ENCODE data around the gene OPCML. TPM values are rescaled to one million over a fixed set of nuclear protein-coding genes. Genes with fewer than 3 reads are reported as not detected.

The OPCML gene
- total RNA-seq, 1 donor from 2014 or later = 0.61 TPM

DNA sequence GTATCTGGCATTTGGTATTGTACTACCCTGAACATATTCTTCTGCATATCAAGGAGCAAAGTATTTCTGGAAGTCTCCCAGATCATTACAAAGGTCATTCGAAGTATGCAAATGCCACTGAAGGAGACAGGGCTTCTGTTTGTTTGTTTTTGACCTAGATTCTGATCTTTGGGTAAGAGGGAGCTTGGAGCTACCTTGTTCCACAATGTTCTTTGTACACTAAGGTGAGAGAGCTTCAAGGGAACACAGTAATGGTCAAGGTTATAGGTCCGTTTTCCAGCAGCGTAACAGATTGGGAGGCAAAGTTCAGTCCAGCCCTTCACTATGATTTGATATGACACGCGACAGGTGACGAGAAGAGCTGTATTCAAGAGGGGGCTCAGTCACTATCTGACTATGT, 10.0 kb downstream of the OPCML start:
- H3K36me3 Mint-ChIP-seq (ENCODE audit: unreplicated experiment) = no peaks in the 10 kb centered on the region
- no peak overlapping the region for H3K27ac Mint-ChIP-seq (ENCODE audit: unreplicated experiment)
- DNase-seq = no peak
- H3K27me3 Mint-ChIP-seq (ENCODE audit: unreplicated experiment) = peaks cover 6% of the 10 kb centered on the region
- peaks cover 43% of the 10 kb centered on the region for H3K4me1 Mint-ChIP-seq (ENCODE audit: low read depth, unreplicated experiment)
- peaks cover 11% of the 10 kb centered on the region for H3K9me3 Mint-ChIP-seq (ENCODE audit: unreplicated experiment)
- no peak for TF ChIP-seq CTCF (IDR thresholded peaks at IDR 0.05; ENCODE audit: partially characterized antibody, unreplicated experiment)
- H3K4me3 Mint-ChIP-seq (ENCODE audit: unreplicated experiment) = no peak overlapping the region

DNA sequence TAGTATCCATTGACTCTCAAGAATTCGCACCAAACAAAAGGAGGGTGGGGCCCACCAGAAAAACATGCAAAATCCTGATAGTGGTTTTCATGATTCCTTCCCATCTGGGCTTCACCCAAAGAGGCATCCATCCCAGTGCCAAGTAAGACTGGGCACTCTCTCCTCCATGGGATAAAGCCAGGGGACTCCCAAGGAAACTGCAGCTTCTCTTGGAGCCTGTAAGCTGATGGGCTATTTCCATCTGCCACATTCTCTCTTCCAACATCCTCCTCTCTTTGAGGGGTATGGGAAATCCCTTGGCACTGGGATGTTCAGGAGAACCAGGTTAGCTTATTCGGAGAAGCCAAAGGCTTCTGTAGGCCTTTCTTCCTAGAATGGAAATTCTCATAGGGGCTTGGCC, 10.8 kb downstream of the OPCML start:
- H3K36me3 Mint-ChIP-seq (ENCODE audit: unreplicated experiment) = no peaks in the 10 kb centered on the region
- no peak for DNase-seq

DNA sequence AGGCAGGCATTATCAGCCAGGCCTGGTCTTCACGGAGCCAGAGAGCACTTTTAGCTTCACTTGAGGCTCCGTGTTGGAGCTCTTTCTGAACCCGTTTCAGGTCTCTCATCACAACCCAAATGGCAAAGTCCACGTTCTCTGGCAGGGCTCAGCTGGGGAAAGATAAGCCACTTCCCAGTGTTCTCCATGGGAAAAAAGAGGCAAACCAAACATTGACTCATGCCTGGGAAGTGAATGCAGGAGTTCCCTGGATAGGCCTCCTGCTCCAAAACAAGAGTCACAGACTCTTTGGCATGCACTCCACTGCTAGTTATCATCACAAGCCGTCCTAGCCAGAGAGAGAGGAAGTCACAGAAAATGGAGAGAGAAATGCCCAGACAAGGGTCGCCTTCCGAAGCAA, 11.6 kb downstream of the OPCML start:
- Mint-ChIP-seq H3K9me3 (ENCODE audit: unreplicated experiment) (peaks cover 3% of the 10 kb centered on the region), H3K27ac (ENCODE audit: unreplicated experiment) (no peak overlapping the region), H3K4me1 (ENCODE audit: low read depth, unreplicated experiment) (peaks cover 29% of the 10 kb centered on the region), H3K27me3 (ENCODE audit: unreplicated experiment) (peaks cover 3% of the 10 kb centered on the region), H3K36me3 (ENCODE audit: unreplicated experiment) (no peaks in the 10 kb centered on the region), H3K4me3 (ENCODE audit: unreplicated experiment) (no peak overlapping the region)
- TF ChIP-seq CTCF (IDR thresholded peaks at IDR 0.05; ENCODE audit: partially characterized antibody, unreplicated experiment) = no peak
- no peak for DNase-seq

More for the DNA sequence above, 10.8 kb downstream of the OPCML start:
- H3K4me1 Mint-ChIP-seq (ENCODE audit: low read depth, unreplicated experiment) = peaks cover 37% of the 10 kb centered on the region
- H3K4me3 Mint-ChIP-seq (ENCODE audit: unreplicated experiment) = no peak overlapping the region
- peaks cover 3% of the 10 kb centered on the region for H3K27me3 Mint-ChIP-seq (ENCODE audit: unreplicated experiment)
- no peak overlapping the region for H3K27ac Mint-ChIP-seq (ENCODE audit: unreplicated experiment)
- peaks cover 3% of the 10 kb centered on the region for H3K9me3 Mint-ChIP-seq (ENCODE audit: unreplicated experiment)
- no peak for TF ChIP-seq CTCF (IDR thresholded peaks at IDR 0.05; ENCODE audit: partially characterized antibody, unreplicated experiment)

DNA sequence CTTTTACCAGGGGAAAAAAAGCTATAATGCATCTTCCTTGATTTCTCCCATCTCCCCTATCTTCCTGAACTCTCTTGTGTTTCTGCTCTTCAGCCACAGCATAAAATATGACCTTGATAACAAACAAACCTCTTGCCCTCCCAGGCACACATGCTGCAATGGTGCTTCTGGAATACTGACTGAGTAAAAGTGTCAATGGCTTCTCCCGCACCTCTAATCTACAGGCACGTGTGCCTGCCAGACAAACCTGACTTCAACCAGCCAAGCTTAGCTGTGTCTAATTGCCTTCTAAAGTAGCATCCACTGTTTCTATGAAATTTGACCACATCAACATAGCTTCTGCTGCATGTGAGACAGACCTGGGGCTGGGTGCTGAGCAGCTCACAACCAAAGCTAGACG, 12.7 kb downstream of the OPCML start:
- peaks cover 3% of the 10 kb centered on the region for H3K27me3 Mint-ChIP-seq (ENCODE audit: unreplicated experiment)
- DNase-seq = no peak
- peaks cover 30% of the 10 kb centered on the region for H3K4me1 Mint-ChIP-seq (ENCODE audit: low read depth, unreplicated experiment)
- peaks cover 5% of the 10 kb centered on the region for H3K9me3 Mint-ChIP-seq (ENCODE audit: unreplicated experiment)
- no peak overlapping the region for H3K4me3 Mint-ChIP-seq (ENCODE audit: unreplicated experiment)
- no peaks in the 10 kb centered on the region for H3K36me3 Mint-ChIP-seq (ENCODE audit: unreplicated experiment)
- H3K27ac Mint-ChIP-seq (ENCODE audit: unreplicated experiment) = no peak overlapping the region
- TF ChIP-seq CTCF (IDR thresholded peaks at IDR 0.05; ENCODE audit: partially characterized antibody, unreplicated experiment) = no peak

GRCh38 chr11:133518702-133519264, 13.5 kb downstream of the OPCML start:
- no peak for DNase-seq
- H3K27me3 Mint-ChIP-seq (ENCODE audit: unreplicated experiment) = peaks cover 3% of the 10 kb centered on the region
- H3K4me3 Mint-ChIP-seq (ENCODE audit: unreplicated experiment) = no peak overlapping the region
- H3K4me1 Mint-ChIP-seq (ENCODE audit: low read depth, unreplicated experiment) = peaks cover 33% of the 10 kb centered on the region
- TF ChIP-seq CTCF (IDR thresholded peaks at IDR 0.05; ENCODE audit: partially characterized antibody, unreplicated experiment) = no peak
- no peaks in the 10 kb centered on the region for H3K36me3 Mint-ChIP-seq (ENCODE audit: unreplicated experiment)
- H3K27ac Mint-ChIP-seq (ENCODE audit: unreplicated experiment) = no peak overlapping the region
- H3K9me3 Mint-ChIP-seq (ENCODE audit: unreplicated experiment) = peaks cover 5% of the 10 kb centered on the region
